Sigmoid colon (tissue), 7 donors: ENCODE measurements around the gene ACER2. TPM values are rescaled to one million over a fixed set of nuclear protein-coding genes. Genes with fewer than 3 reads are reported as not detected.

Source experiments
- DNase-seq: peaks from one replicate; pipeline ENCODE4 v3.0.0-alpha.2; 2019
- H3K27ac ChIP-seq, 4 donors: fragments of 200-600 bp; sonication (generic); one replicate each; pipeline ENCODE4 v1.5.1; 2016 to 2019; ENCODE audit warnings: mild to moderate bottlenecking in 1 of 4
- H3K27me3 ChIP-seq, 3 donors: fragments of 200-600 bp; sonication (generic); one replicate each; pipeline ENCODE4 v1.5.1; 2019; ENCODE audit warnings: mild to moderate bottlenecking in 1 of 3
- H3K36me3 ChIP-seq, 4 donors: fragments of 200-600 bp; sonication (generic); one replicate each; pipeline ENCODE4 v1.5.1; 2016 to 2019
- H3K4me1 ChIP-seq, 4 donors: fragments of 200-600 bp; sonication (generic); one replicate each; pipeline ENCODE4 v1.5.1; 2017 to 2019
- H3K4me3 ChIP-seq, 4 donors: fragments of 200-600 bp; sonication (generic); one replicate each; pipeline ENCODE4 v1.5.1; 2017 to 2019; ENCODE audit warnings: mild to moderate bottlenecking in 2 of 4, moderate library complexity in 1 of 4
- H3K9me3 ChIP-seq, 4 donors: fragments of 200-600 bp in 3 of 4; sonication (generic) in 3 of 4; one replicate each; pipeline versions ENCODE4 v1.5.1 to v1.6.1; 2013 to 2019
- CTCF ChIP-seq, 4 experiments: fragments of 450-650 bp in 3 of 4; fragments of 200-600 bp in 1 of 4; IDR thresholded peaks; one replicate each; pipeline ENCODE4 v1.5.1; 2016 to 2019; ENCODE audit warnings: antibody characterized with exemption in 4 of 4, mild to moderate bottlenecking in 3 of 4, moderate library complexity in 2 of 4
- EP300 ChIP-seq, 4 donors: sonication (generic); formaldehyde crosslinking; IDR thresholded peaks; one replicate each; pipeline ENCODE4 v1.6.1; 2017; ENCODE audit warnings: antibody characterized with exemption in 4 of 4
- POLR2A ChIP-seq, 2 donors: fragments of 450-650 bp; IDR thresholded peaks; one replicate each; pipeline ENCODE4 v1.6.1; 2016; ENCODE audit warnings: antibody characterized with exemption in 2 of 2, mild to moderate bottlenecking in 2 of 2, moderate library complexity in 2 of 2
- POLR2AphosphoS5 ChIP-seq, 4 donors: sonication (generic); formaldehyde crosslinking; IDR thresholded peaks; one replicate each; pipeline ENCODE4 v1.6.1; 2017; ENCODE audit warnings: antibody characterized with exemption in 4 of 4
- WGBS, 2 donors: extraction: QIAGEN DNeasy Blood & Tissue Kit; methylation state at CpG; one replicate each; pipeline ENCODE4 v1.1.7; 2013; 5-methylcytosine and 5-hydroxymethylcytosine counted together
- intact Hi-C: fragments of 100-400 bp; cut with DNase I; formaldehyde crosslinking; loops from one replicate; pipeline ENCODE4 v1.15.1; 2023
- polyA plus RNA-seq, 3 donors: library from polyadenylated mRNA; stranded (reverse); fragments of 200-250 nt; gene quantifications; one replicate each; pipeline ENCODE4 v1.2.3, GENCODE V29; 2013
- total RNA-seq, 4 donors: library from RNA; depleted of rRNA; stranded (reverse); fragments of >200 nt; gene quantifications; one replicate each; pipeline ENCODE4 v1.1.0, GENCODE V29; 2016
- donor health status: healthy with polysubstance abuse.
- donor health status: Bipolar disorder and iron deficiency.
- donor health status: healthy.

Gene ACER2
- total and polyA plus RNA-seq, 7 donors = 1.2 to 4.3 (median 3.1) TPM

GRCh38 chr9:19424176-19424779 lies 15.5 kb downstream of the ACER2 start:
- H3K9me3 ChIP-seq = no peaks in the 10 kb centered on the region
- 72 to 73% methylated on average over 3 of the region's 3 CpGs for WGBS, 2 donors
- H3K36me3 ChIP-seq = peaks cover 0 to 14% (median 0%) of the 10 kb centered on the region in 4 donors
- DNase-seq = no peak
- H3K27me3 ChIP-seq = no peaks in the 10 kb centered on the region
- TF ChIP-seq POLR2A (IDR thresholded peaks at IDR 0.05) = no peak
- TF ChIP-seq POLR2AphosphoS5 (IDR thresholded peaks at IDR 0.05) = no peak
- no peak for TF ChIP-seq CTCF (IDR thresholded peaks at IDR 0.05)
- TF ChIP-seq EP300 (IDR thresholded peaks at IDR 0.05) = no peak
- H3K27ac ChIP-seq = no peak overlapping the region
- no peak overlapping the region for H3K4me3 ChIP-seq
- intact Hi-C loops = no loop called here
- H3K4me1 ChIP-seq = no peaks in the 10 kb centered on the region

GRCh38 chr9:19429595-19429994 lies 20.8 kb downstream of the ACER2 start:
- no peak for DNase-seq
- WGBS, 2 donors = 80 to 83% methylated on average over 2 of the region's 2 CpGs
- no peaks in the 10 kb centered on the region for H3K27me3 ChIP-seq
- no peak overlapping the region for H3K4me3 ChIP-seq
- H3K36me3 ChIP-seq = peaks cover 0 to 13% (median 0%) of the 10 kb centered on the region in 4 donors
- H3K27ac ChIP-seq = no peak overlapping the region
- TF ChIP-seq CTCF (IDR thresholded peaks at IDR 0.05) = no peak
- TF ChIP-seq POLR2AphosphoS5 (IDR thresholded peaks at IDR 0.05) = no peak
- no peak for TF ChIP-seq POLR2A (IDR thresholded peaks at IDR 0.05)
- TF ChIP-seq EP300 (IDR thresholded peaks at IDR 0.05) = no peak
- no peaks in the 10 kb centered on the region for H3K9me3 ChIP-seq
- H3K4me1 ChIP-seq = no peaks in the 10 kb centered on the region
- intact Hi-C loops = no loop called here

DNA sequence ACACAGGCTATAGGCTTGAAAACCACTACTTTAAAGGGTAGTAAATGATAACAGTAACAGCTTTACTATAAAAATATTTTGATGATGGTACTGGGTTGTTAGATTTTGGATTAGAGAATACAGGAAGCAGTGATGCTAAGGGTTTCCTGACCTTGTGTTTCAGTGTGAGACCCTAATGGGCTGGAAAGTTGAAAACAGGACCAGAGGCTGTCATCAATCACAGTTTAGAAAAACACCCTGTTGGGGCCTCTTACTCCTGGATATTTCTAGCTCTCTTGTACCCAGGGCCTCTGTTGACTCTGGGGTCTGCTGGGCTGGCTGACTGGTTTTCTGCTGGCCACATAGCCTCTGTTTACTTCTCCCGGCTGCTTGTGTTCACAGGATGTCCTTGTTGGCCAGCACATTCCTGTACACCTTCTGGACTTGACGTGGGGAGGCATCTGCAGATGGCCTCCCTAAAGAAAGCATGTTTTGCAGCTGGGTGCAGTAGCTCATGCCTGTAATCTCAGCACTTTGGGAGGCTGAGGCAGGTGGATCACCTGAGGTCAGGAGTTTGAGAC lies 21.5 kb downstream of the ACER2 start:
- intact Hi-C loops = no loop called here
- Histone ChIP-seq H3K27ac (peak overlapping the region in 3 of 4 donors; percentile 11 to 57 (median 39)), H3K36me3 (peaks cover 0 to 12% (median 0%) of the 10 kb centered on the region in 4 donors), H3K4me1 (no peaks in the 10 kb centered on the region), H3K4me3 (no peak overlapping the region), H3K9me3 (no peaks in the 10 kb centered on the region), H3K27me3 (no peaks in the 10 kb centered on the region)
- WGBS, 2 donors = 88 to 92% methylated on average over 2 of the region's 2 CpGs
- no peak for DNase-seq
- TF ChIP-seq EP300 (IDR thresholded peaks at IDR 0.05) (no peak), CTCF (IDR thresholded peaks at IDR 0.05) (no peak), POLR2AphosphoS5 (IDR thresholded peaks at IDR 0.05) (no peak), POLR2A (IDR thresholded peaks at IDR 0.05) (no peak)

DNA sequence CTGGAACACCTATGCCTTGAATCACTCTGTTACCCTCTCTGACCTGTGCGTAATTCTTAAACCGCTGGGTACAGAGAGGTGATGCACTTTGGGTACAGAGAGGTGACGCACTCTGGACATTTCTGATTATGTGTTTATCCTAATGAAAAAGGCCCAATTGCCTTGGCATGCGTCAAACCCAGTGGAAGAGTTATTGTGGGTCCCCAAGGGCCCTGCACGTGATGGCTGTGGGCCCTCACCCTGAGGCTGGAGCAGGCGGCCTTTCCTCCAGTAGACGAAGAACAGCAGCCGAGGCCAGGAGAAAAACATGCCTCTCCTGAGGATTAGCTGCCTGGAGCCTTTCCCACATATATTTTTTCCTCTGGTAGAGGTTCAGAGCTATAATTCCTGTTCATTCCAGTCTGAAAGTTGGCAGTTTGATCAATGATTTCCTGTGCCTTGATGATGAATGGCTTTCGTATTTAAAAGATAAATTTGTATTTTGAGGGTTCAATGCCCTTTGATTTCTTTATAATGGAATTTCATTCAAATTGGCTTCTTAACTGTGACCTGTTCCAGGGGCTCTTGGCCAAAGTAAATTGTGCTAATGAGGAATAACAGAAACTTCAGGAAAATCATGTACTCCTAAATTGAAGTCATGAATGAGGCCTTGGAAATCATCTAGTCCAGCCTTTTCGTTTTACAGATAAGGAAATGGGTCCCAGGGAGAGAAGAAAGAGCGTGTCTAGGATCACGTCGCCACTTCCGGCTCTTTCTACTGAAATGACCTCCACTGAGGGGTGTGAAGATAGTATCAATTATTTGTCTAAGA lies 22.8 kb downstream of the ACER2 start:
- DNase-seq = peak; percentile 78
- no peaks in the 10 kb centered on the region for H3K27me3 ChIP-seq
- intact Hi-C loops = no loop called here
- H3K4me1 ChIP-seq = no peaks in the 10 kb centered on the region
- WGBS, 2 donors = 90 to 94% methylated on average over 14 of the region's 14 CpGs
- peaks cover 0 to 7% (median 0%) of the 10 kb centered on the region in 4 donors for H3K36me3 ChIP-seq
- H3K27ac ChIP-seq = peak overlapping the region; percentile 11 to 59 (median 48)
- TF ChIP-seq CTCF (IDR thresholded peaks at IDR 0.05) = no peak
- peak in 1 of 4 donors; percentile 14 for TF ChIP-seq POLR2AphosphoS5 (IDR thresholded peaks at IDR 0.05)
- H3K9me3 ChIP-seq = no peaks in the 10 kb centered on the region
- H3K4me3 ChIP-seq = no peak overlapping the region
